K562 (cell line): Measurements from ENCODE around the gene NFATC3. TPM values are rescaled to one million over a fixed set of nuclear protein-coding genes. Genes with fewer than 3 reads are reported as not detected.

Experiments used
- BDP1 ChIP-seq: IDR thresholded peaks from 3 replicates; pipeline ENCODE4 v1.6.1; 2011; ENCODE audit not compliant: insufficient read length, insufficient read depth
- CBFA2T3 ChIP-seq: fragments of 450-650 bp; IDR thresholded peaks from 2 replicates; pipeline ENCODE4 v1.6.1; 2017
- CBFB ChIP-seq: sonication (generic); formaldehyde crosslinking; IDR thresholded peaks from 2 replicates; pipeline ENCODE4 v1.4.0; 2020; ENCODE audit warnings: mild to moderate bottlenecking, missing genetic modification reagents
- EZH2 ChIP-seq: IDR thresholded peaks from 2 replicates; pipeline ENCODE4 v1.6.1; 2012; ENCODE audit warnings: low read depth, mild to moderate bottlenecking, inconsistent platforms, low read length, borderline replicate concordance
- FOXA3 ChIP-seq, 2 experiments: fragments of 450-650 bp in 1 of 2; sonication (generic) in 1 of 2; formaldehyde crosslinking; IDR thresholded peaks in 1 of 2; conservative IDR thresholded peaks in 1 of 2; 2 replicates each; pipeline versions ENCODE4 v1.4.0 to v1.8.0; 2020 to 2022; ENCODE audit warnings: mild to moderate bottlenecking in 2 of 2, missing genetic modification reagents in 1 of 2
- HNRNPK ChIP-seq: fragments of 200-400 bp; formaldehyde crosslinking; IDR thresholded peaks from one replicate; pipeline ENCODE4 v1.6.1; 2018; ENCODE audit warnings: mild to moderate bottlenecking, low read depth, low read length; ENCODE audit not compliant: poor library complexity, severe bottlenecking
- LARP7 ChIP-seq: fragments of 450-650 bp; IDR thresholded peaks from 2 replicates; pipeline ENCODE4 v1.6.1; 2016
- MYNN ChIP-seq, 2 experiments: sonication (generic); formaldehyde crosslinking in 1 of 2; IDR thresholded peaks; 2 replicates each; pipeline versions ENCODE4 v1.5.0 to v1.6.1; 2016 to 2020; ENCODE audit warnings: antibody characterized with exemption in 1 of 2, missing genetic modification reagents in 1 of 2
- NCOA2 ChIP-seq, 2 experiments: fragments of 450-650 bp; IDR thresholded peaks; 2 replicates each; pipeline ENCODE4 v1.6.1; 2018; ENCODE audit warnings: mild to moderate bottlenecking in 2 of 2, moderate library complexity in 1 of 2; ENCODE audit not compliant: partially characterized antibody in 2 of 2
- NR1H2 ChIP-seq: sonication (generic); formaldehyde crosslinking; IDR thresholded peaks from 2 replicates; pipeline ENCODE4 v1.4.0; 2020; ENCODE audit warnings: mild to moderate bottlenecking, missing genetic modification reagents
- NR3C1 ChIP-seq: sonication (generic); formaldehyde crosslinking; IDR thresholded peaks from 2 replicates; pipeline ENCODE4 v1.8.1; 2022; ENCODE audit warnings: missing genetic modification reagents
- OTX1 ChIP-seq: fragments of 450-650 bp; formaldehyde crosslinking; IDR thresholded peaks from 2 replicates; pipeline ENCODE4 v1.4.0; 2022; ENCODE audit warnings: mild to moderate bottlenecking
- SETDB1 ChIP-seq: IDR thresholded peaks from one replicate; pipeline ENCODE4 v1.6.1; 2012; ENCODE audit warnings: low read length, control low read depth, inconsistent platforms
- TCF7L2 ChIP-seq: fragments of 150-350 bp; IDR thresholded peaks from 2 replicates; pipeline ENCODE4 v1.6.1; 2016; ENCODE audit warnings: low read depth, mild to moderate bottlenecking, low read length, moderate library complexity
- ZBTB7A ChIP-seq: IDR thresholded peaks from 2 replicates; pipeline ENCODE4 v1.6.1; 2011; ENCODE audit warnings: low read depth, mild to moderate bottlenecking, low read length, moderate library complexity, borderline replicate concordance; ENCODE audit not compliant: control insufficient read depth
- ZNF133 ChIP-seq: fragments of 250-450 bp; sonication (Bioruptor Pico); IDR thresholded peaks from 2 replicates; pipeline ENCODE4 v1.4.0; 2020; ENCODE audit warnings: mild to moderate bottlenecking
- ZNF146 ChIP-seq: IDR thresholded peaks from one replicate; pipeline ENCODE4 v1.6.1; 2018; ENCODE audit warnings: missing compliant biosample characterization; ENCODE audit not compliant: unreplicated experiment
- ZNF174 ChIP-seq: fragments of 250-450 bp; sonication (Bioruptor Pico); IDR thresholded peaks from 2 replicates; pipeline ENCODE4 v1.4.0; 2020; ENCODE audit warnings: mild to moderate bottlenecking
- ZNF76 ChIP-seq: fragments of 250-450 bp; sonication (Bioruptor Pico); IDR thresholded peaks from 2 replicates; pipeline ENCODE4 v1.4.0; 2020; ENCODE audit warnings: mild to moderate bottlenecking, moderate library complexity, borderline replicate concordance
- polyA plus RNA-seq, 8 experiments: library from polyadenylated mRNA; depleted of rRNA in 4 of 8; stranded (reverse) in 5 of 8; unstranded in 3 of 8; fragments of >200 nt; fragmentation: Nextera tagmentation in 2 of 8; fragmentation: Illumina TruSeq in 1 of 8; extraction: Ambion mirVana in 2 of 8; extraction: Trizol in 1 of 8; gene quantifications; 2 replicates each; pipeline versions ENCODE4 v1.2.1 to v1.2.3, GENCODE V29; 2011 to 2014; ENCODE audit warnings: inconsistent platforms in 1 of 8, missing spikeins in 1 of 8
- total RNA-seq, 7 experiments: library from RNA; depleted of rRNA in 6 of 7; stranded (reverse); fragments of >200 nt in 6 of 7; fragmentation: Illumina TruSeq in 2 of 7; extraction: Trizol in 2 of 7; gene quantifications; 2 replicates each; pipeline versions ENCODE4 v1.2.1 to v1.2.3, GENCODE V29; 2011 to 2021; ENCODE audit warnings: low replicate concordance in 1 of 7
- TF ChIP-seq, protein P1 (sequence below), 2 experiments: fragments of 450-650 bp in 1 of 2; sonication (generic) in 1 of 2; formaldehyde crosslinking; conservative IDR thresholded peaks; 2 replicates each; pipeline versions ENCODE4 v1.4.0 to v1.8.1; 2020 to 2022; ENCODE audit warnings: mild to moderate bottlenecking in 1 of 2, missing genetic modification reagents in 1 of 2
- TF ChIP-seq, protein P2 (sequence below): fragments of 450-650 bp; IDR thresholded peaks from 2 replicates; pipeline ENCODE4 v1.6.1; 2016; ENCODE audit warnings: low read depth

NFATC3 gene
- total and polyA plus RNA-seq, 9 of the 15 experiments (the other 6 are each of a cell fraction or from before 2014, with no cell fraction given): 15.7 to 98.4 (median 59.4) TPM

DNA sequence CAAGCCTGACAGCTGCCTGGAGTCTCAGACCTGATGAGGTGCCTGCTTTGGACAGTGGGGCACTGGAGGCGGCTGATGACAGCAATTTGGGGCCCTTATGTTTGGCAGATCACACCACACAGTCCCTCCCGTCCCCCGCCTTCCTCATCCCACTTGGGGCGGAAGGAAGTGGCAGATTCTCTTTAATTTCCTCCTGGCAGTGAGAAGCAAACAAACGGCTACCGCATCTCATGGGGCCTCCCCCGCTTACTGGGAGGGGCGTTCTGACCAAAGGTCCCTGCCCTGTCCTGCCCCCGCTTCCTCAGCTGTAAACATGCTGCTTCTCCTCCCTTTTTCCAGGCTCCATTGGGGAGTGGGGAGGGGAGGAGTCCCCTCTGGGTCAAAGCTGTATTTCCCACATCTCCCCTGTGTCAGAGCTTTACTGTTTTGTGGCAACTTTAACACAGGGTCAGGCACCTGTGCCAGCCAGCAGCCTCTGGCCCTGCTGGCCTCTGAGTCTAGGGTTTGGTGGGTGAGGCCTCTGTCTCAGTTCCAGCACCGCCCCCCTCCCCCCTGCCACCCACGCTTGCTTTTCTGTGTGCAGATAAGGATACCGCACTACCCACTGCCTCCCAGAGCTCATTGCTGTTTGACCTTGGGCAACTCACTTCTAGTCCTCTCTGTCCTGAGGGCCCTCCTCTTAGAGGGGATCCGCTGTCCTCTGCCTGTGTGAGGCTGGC, 5.4 kb upstream of the NFATC3 start (continued):
- TF ChIP-seq, protein P1, sequence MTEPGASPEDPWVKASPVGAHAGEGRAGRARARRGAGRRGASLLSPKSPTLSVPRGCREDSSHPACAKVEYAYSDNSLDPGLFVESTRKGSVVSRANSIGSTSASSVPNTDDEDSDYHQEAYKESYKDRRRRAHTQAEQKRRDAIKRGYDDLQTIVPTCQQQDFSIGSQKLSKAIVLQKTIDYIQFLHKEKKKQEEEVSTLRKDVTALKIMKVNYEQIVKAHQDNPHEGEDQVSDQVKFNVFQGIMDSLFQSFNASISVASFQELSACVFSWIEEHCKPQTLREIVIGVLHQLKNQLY (CRISPR knock-in tag; conservative IDR thresholded peaks at IDR 0.05): no peak; a peak in 1 of 4 replicates
- TF ChIP-seq FOXA3 (CRISPR knock-in tag; conservative IDR thresholded peaks at IDR 0.05 in 1 of 2, IDR thresholded peaks at IDR 0.05 in 1 of 2): peak; percentile 68 to 92; a peak in 3 of 4 replicates
- TF ChIP-seq CBFB (CRISPR knock-in tag): peak; percentile 47; the same call in 1 of the 2 replicates
- peak; percentile 71 for TF ChIP-seq CBFA2T3
- TF ChIP-seq EZH2: no peak
- TF ChIP-seq MYNN (IDR thresholded peaks at IDR 0.05): peak; percentile 86
- TF ChIP-seq MYNN (CRISPR knock-in tag; IDR thresholded peaks at IDR 0.05): no peak
- no peak; the same call in 1 of the 2 replicates for TF ChIP-seq NR1H2
- no peak; the same call in 1 of the 2 replicates for TF ChIP-seq ZNF133
- TF ChIP-seq, protein P2, sequence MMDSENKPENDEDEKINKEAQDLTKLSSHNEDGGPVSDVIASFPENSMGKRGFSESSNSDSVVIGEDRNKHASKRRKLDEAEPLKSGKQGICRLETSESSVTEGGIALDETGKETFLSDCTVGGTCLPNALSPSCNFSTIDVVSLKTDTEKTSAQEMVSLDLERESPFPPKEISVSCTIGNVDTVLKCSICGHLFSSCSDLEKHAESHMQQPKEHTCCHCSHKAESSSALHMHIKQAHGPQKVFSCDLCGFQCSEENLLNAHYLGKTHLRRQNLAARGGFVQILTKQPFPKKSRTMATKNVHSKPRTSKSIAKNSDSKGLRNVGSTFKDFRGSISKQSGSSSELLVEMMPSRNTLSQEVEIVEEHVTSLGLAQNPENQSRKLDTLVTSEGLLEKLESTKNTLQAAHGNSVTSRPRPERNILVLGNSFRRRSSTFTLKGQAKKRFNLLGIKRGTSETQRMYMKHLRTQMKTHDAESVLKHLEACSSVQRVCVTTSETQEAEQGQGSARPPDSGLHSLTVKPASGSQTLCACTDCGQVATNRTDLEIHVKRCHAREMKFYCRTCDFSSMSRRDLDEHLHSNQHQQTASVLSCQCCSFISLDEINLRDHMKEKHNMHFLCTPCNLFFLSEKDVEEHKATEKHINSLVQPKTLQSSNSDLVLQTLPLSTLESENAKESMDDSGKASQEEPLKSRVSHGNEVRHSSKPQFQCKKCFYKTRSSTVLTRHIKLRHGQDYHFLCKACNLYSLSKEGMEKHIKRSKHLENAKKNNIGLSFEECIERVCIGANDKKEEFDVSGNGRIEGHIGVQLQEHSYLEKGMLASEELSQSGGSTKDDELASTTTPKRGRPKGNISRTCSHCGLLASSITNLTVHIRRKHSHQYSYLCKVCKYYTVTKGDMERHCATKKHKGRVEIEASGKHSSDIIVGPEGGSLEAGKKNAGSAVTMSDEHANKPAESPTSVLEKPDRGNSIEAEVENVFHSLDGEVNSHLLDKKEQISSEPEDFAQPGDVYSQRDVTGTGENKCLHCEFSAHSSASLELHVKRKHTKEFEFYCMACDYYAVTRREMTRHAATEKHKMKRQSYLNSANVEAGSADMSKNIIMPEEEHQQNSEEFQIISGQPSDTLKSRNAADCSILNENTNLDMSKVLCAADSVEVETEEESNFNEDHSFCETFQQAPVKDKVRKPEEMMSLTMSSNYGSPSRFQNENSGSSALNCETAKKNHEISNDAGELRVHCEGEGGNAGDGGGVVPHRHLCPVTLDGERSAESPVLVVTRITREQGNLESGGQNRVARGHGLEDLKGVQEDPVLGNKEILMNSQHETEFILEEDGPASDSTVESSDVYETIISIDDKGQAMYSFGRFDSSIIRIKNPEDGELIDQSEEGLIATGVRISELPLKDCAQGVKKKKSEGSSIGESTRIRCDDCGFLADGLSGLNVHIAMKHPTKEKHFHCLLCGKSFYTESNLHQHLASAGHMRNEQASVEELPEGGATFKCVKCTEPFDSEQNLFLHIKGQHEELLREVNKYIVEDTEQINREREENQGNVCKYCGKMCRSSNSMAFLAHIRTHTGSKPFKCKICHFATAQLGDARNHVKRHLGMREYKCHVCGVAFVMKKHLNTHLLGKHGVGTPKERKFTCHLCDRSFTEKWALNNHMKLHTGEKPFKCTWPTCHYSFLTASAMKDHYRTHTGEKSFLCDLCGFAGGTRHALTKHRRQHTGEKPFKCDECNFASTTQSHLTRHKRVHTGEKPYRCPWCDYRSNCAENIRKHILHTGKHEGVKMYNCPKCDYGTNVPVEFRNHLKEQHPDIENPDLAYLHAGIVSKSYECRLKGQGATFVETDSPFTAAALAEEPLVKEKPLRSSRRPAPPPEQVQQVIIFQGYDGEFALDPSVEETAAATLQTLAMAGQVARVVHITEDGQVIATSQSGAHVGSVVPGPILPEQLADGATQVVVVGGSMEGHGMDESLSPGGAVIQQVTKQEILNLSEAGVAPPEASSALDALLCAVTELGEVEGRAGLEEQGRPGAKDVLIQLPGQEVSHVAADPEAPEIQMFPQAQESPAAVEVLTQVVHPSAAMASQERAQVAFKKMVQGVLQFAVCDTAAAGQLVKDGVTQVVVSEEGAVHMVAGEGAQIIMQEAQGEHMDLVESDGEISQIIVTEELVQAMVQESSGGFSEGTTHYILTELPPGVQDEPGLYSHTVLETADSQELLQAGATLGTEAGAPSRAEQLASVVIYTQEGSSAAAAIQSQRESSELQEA: no peak
- no peak for TF ChIP-seq TCF7L2
- no peak for TF ChIP-seq ZNF174 (CRISPR knock-in tag)
- TF ChIP-seq LARP7: no peak
- TF ChIP-seq NCOA2 (IDR thresholded peaks at IDR 0.05; ENCODE audit: partially characterized antibody in 2 of 2): no peak
- peak; percentile 90; the same call in 1 of the 2 replicates for TF ChIP-seq ZBTB7A
- peak; percentile 85 for TF ChIP-seq ZNF76 (CRISPR knock-in tag)
- no peak for TF ChIP-seq NR3C1 (CRISPR knock-in tag)
- TF ChIP-seq OTX1 (CRISPR knock-in tag): no peak
- no peak for TF ChIP-seq BDP1
- no peak for TF ChIP-seq ZNF146 (CRISPR knock-in tag)
- TF ChIP-seq HNRNPK: no peak
- TF ChIP-seq SETDB1: no peak
